ENCODE data around the gene UBP1.
A peak's percentile ranks its signal among the peaks of the same experiment; 100 is the strongest.

DNA sequence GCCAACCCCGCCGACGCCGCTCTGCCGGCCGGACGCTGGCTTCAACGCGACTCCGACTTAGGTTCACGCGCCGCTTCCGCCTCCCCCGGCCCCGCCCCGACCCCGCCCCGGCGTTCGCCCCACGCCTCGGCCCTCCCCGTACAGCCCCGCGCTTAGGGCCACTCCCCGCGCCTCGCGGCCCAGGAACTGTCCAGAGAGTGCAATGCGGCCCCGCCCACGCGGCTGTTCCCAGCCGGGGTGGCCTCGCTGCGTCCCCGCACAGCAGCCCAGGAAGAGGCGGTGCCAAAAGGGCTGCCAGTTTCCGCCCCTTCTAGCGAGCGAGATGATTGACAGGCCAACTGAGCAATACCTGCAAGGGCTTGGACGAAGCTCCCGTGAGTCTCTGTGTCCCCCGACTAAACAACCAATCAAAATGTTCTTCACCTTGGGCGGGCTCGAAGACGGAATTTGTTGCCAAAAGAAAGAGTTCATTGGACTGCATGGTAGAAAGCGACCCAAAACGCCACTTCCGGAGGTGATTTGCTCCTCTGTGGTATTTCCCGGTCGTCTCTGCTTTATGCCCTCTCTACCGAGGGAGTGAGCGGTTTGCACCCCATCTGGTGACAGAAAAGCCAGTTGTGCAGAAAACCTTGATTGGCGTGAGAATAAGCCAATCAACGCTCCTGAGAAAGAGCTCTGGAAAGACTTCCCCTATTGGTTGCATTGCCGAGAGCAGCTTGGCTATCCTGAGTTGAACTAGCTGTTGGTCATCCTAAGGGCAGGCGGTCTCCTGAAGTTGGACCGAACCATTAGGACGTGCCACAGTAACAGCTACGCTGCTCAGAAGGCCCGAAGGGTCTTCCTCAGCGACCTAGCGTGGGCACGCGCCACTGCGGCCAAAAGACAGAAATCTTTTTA, at the start of gene UBP1:
- TF ChIP-seq, protein P1, sequence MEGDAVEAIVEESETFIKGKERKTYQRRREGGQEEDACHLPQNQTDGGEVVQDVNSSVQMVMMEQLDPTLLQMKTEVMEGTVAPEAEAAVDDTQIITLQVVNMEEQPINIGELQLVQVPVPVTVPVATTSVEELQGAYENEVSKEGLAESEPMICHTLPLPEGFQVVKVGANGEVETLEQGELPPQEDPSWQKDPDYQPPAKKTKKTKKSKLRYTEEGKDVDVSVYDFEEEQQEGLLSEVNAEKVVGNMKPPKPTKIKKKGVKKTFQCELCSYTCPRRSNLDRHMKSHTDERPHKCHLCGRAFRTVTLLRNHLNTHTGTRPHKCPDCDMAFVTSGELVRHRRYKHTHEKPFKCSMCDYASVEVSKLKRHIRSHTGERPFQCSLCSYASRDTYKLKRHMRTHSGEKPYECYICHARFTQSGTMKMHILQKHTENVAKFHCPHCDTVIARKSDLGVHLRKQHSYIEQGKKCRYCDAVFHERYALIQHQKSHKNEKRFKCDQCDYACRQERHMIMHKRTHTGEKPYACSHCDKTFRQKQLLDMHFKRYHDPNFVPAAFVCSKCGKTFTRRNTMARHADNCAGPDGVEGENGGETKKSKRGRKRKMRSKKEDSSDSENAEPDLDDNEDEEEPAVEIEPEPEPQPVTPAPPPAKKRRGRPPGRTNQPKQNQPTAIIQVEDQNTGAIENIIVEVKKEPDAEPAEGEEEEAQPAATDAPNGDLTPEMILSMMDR (IDR thresholded peaks at IDR 0.05), result peak in 2 of 5 experiments; percentile 45 to 47
- TF ChIP-seq POLR2A (IDR thresholded peaks at IDR 0.05), result peak; percentile 14 to 72

Measured in tibial nerve (tissue), 3 donors.